H1 (cell line): ENCODE data around the gene NF1. TPM values are rescaled to one million over a fixed set of nuclear protein-coding genes. Genes with fewer than 3 reads are reported as not detected.

ENCODE experiments used
- CTCF ChIA-PET: fragments of 300-600 bp; sonication (Branson Sonifier 250); formaldehyde crosslinking; loops from one replicate; lab custom pipeline; 2021; ENCODE audit not compliant: partially characterized antibody; lab: Charles Lee
- POLR2A ChIA-PET: fragments of 300-600 bp; sonication (Branson Sonifier 250); formaldehyde crosslinking; loops from one replicate; lab custom pipeline; 2021; ENCODE audit warnings: inconsistent platforms; ENCODE audit not compliant: partially characterized antibody; lab: Charles Lee
- DNase-seq, 2 experiments: peaks; one replicate each; pipeline versions ENCODE4 v3.0.0 to v3.0.0-alpha.2; 2010 to 2022; ENCODE audit warnings: low spot score in 2 of 2, low read depth in 1 of 2, mixed read lengths in 1 of 2
- FAIRE-seq: peaks from 2 replicates; lab custom pipeline; 2011; peaks lifted over from hg19 to GRCh38; lab: Jason Lieb, UNC
- H2AFZ ChIP-seq: 2 replicates; pipeline ENCODE4 v1.8.1; 2012; ENCODE audit warnings: low read length, inconsistent platforms
- H2AK5ac ChIP-seq: 2 replicates; pipeline ENCODE4 v1.6.1; 2013; ENCODE audit warnings: low read depth, low read length
- H2BK120ac ChIP-seq: replicated peaks from 2 replicates; pipeline ENCODE3; 2013; ENCODE audit warnings: low read depth, low read length, inconsistent platforms
- H2BK12ac ChIP-seq: 2 replicates; pipeline ENCODE4 v1.6.1; 2013; ENCODE audit warnings: low read depth, low read length
- H2BK15ac ChIP-seq: 2 replicates; pipeline ENCODE4 v1.6.1; 2013; ENCODE audit warnings: low read length
- H2BK20ac ChIP-seq: 2 replicates; pipeline ENCODE4 v1.6.1; 2013; ENCODE audit warnings: low read length
- H2BK5ac ChIP-seq: 2 replicates; pipeline ENCODE4 v1.6.1; 2013; ENCODE audit warnings: low read depth, low read length
- H3K14ac ChIP-seq: 2 replicates; pipeline ENCODE4 v1.6.1; 2013; ENCODE audit warnings: inconsistent platforms; ENCODE audit not compliant: insufficient read length
- H3K18ac ChIP-seq: 2 replicates; pipeline ENCODE4 v1.6.1; 2013; ENCODE audit warnings: low read length; ENCODE audit errors: extremely low read depth
- H3K23ac ChIP-seq: 2 replicates; pipeline ENCODE4 v1.6.1; 2013; ENCODE audit warnings: inconsistent platforms; ENCODE audit not compliant: insufficient read length
- H3K23me2 ChIP-seq: 2 replicates; pipeline ENCODE4 v1.6.1; 2013; ENCODE audit warnings: low read depth, low read length
- H3K27ac ChIP-seq: 2 replicates; pipeline ENCODE4 v1.6.1; 2011; ENCODE audit warnings: low read depth, low read length, inconsistent platforms
- H3K27me3 ChIP-seq, 4 experiments: replicated peaks in 1 of 4; 1 replicate in 1 of 4; 2 replicates in 3 of 4; pipeline versions ENCODE4 v1.6.1 to v1.8.1; 2011 to 2013; ENCODE audit warnings: low read length in 3 of 4, mild to moderate bottlenecking in 3 of 4, inconsistent platforms in 2 of 4, mixed read lengths in 2 of 4, moderate library complexity in 1 of 4; ENCODE audit not compliant: control insufficient read depth in 3 of 4, insufficient read depth in 3 of 4; ENCODE audit errors: extremely low read depth in 1 of 4
- H3K36me3 ChIP-seq, 4 experiments: 2 replicates each; pipeline versions ENCODE4 v1.6.1 to v1.8.1; 2011 to 2013; ENCODE audit warnings: mild to moderate bottlenecking in 4 of 4, low read length in 3 of 4, moderate library complexity in 2 of 4, control low read depth in 1 of 4, inconsistent platforms in 1 of 4; ENCODE audit not compliant: insufficient read depth in 4 of 4, control insufficient read depth in 2 of 4
- H3K4ac ChIP-seq: replicated peaks from 2 replicates; pipeline ENCODE3; 2013; ENCODE audit warnings: low read length, low read depth, mixed read lengths, inconsistent platforms; ENCODE audit not compliant: insufficient read length
- H3K4me1 ChIP-seq, 4 experiments: replicated peaks in 1 of 4; 1 replicate in 1 of 4; 2 replicates in 3 of 4; pipeline versions ENCODE4 v1.6.1 to v1.8.1; 2011 to 2013; ENCODE audit warnings: low read length in 3 of 4, inconsistent platforms in 2 of 4, mixed read lengths in 1 of 4; ENCODE audit not compliant: insufficient read depth in 4 of 4, control insufficient read depth in 3 of 4
- H3K4me2 ChIP-seq, 2 experiments: 2 replicates each; pipeline versions ENCODE4 v1.6.1 to v1.8.1; 2011 to 2013; ENCODE audit warnings: low read depth in 2 of 2, low read length in 2 of 2, control low read depth in 1 of 2, inconsistent platforms in 1 of 2, mild to moderate bottlenecking in 1 of 2; ENCODE audit not compliant: insufficient read depth in 1 of 2
- H3K4me3 ChIP-seq, 4 experiments: fragments of 200-600, 300-600 bp in 1 of 4; sonication (generic), shearing (Covaris generic), sonication (Bioruptor Twin) in 1 of 4; 2 replicates each; pipeline versions ENCODE4 v1.5.1 to v1.8.1; 2011 to 2016; ENCODE audit warnings: low read length in 4 of 4, low read depth in 3 of 4, control low read depth in 2 of 4, inconsistent platforms in 2 of 4, mild to moderate bottlenecking in 2 of 4, mixed read lengths in 1 of 4, moderate library complexity in 1 of 4; ENCODE audit not compliant: insufficient read depth in 2 of 4; ENCODE audit errors: extremely low read depth in 1 of 4
- H3K56ac ChIP-seq: replicated peaks from 2 replicates; pipeline ENCODE3; 2013; ENCODE audit warnings: low read depth, mild to moderate bottlenecking, mixed read lengths, low read length, inconsistent platforms; ENCODE audit not compliant: insufficient read length
- H3K79me1 ChIP-seq: 2 replicates; pipeline ENCODE4 v1.6.1; 2013; ENCODE audit warnings: low read depth, low read length, control low read depth
- H3K79me2 ChIP-seq, 2 experiments: 2 replicates each; pipeline versions ENCODE4 v1.6.1 to v1.8.1; 2012 to 2013; ENCODE audit warnings: low read length in 2 of 2, mild to moderate bottlenecking in 2 of 2, inconsistent platforms in 1 of 2; ENCODE audit not compliant: insufficient read depth in 2 of 2, control insufficient read depth in 1 of 2
- H3K9ac ChIP-seq, 4 experiments: replicated peaks in 1 of 4; 1 replicate in 1 of 4; 2 replicates in 3 of 4; pipeline versions ENCODE4 v1.6.1 to v1.8.1; 2011 to 2013; ENCODE audit warnings: low read depth in 3 of 4, low read length in 3 of 4, control low read depth in 2 of 4, mild to moderate bottlenecking in 2 of 4, moderate library complexity in 2 of 4, inconsistent platforms in 1 of 4; ENCODE audit errors: extremely low read depth in 1 of 4
- H3K9me3 ChIP-seq, 2 experiments: 2 replicates each; pipeline versions ENCODE4 v1.6.1 to v1.8.1; 2012 to 2013; ENCODE audit warnings: mild to moderate bottlenecking in 2 of 2, moderate library complexity in 2 of 2, control low read depth in 1 of 2, inconsistent platforms in 1 of 2, low read depth in 1 of 2, low read length in 1 of 2, mixed read lengths in 1 of 2; ENCODE audit not compliant: insufficient read depth in 2 of 2
- H4K20me1 ChIP-seq, 2 experiments: replicated peaks in 1 of 2; 2 replicates each; pipeline versions ENCODE3 to v1.8.1; 2011 to 2013; ENCODE audit warnings: inconsistent platforms in 2 of 2, low read length in 2 of 2, mild to moderate bottlenecking in 1 of 2; ENCODE audit not compliant: insufficient read depth in 2 of 2, control insufficient read depth in 1 of 2
- H4K5ac ChIP-seq: 2 replicates; pipeline ENCODE4 v1.6.1; 2013; ENCODE audit warnings: low read length, low read depth, mixed read lengths, inconsistent platforms; ENCODE audit not compliant: insufficient read length
- H4K8ac ChIP-seq: 2 replicates; pipeline ENCODE4 v1.8.0; 2013; ENCODE audit warnings: mild to moderate bottlenecking, moderate library complexity, low read length, inconsistent platforms; ENCODE audit not compliant: insufficient read depth; ENCODE audit errors: extremely low read depth
- H4K91ac ChIP-seq: replicated peaks from 2 replicates; pipeline ENCODE3; 2013; ENCODE audit warnings: low read length, mixed read lengths, inconsistent platforms; ENCODE audit not compliant: insufficient read length
- CHD2 ChIP-seq: IDR thresholded peaks from 2 replicates; pipeline ENCODE4 v1.6.1; 2012; ENCODE audit warnings: low read length, improper control_type of control experiment
- GABPA ChIP-seq: IDR thresholded peaks from 2 replicates; pipeline ENCODE4 v1.6.1; 2011; ENCODE audit warnings: mild to moderate bottlenecking, low read length, moderate library complexity, borderline replicate concordance; ENCODE audit not compliant: insufficient read depth
- KDM1A ChIP-seq: fragments of 200-600, 300-600 bp; sonication (generic); IDR thresholded peaks from 2 replicates; pipeline ENCODE4 v1.7.1; 2016; ENCODE audit warnings: mild to moderate bottlenecking, low read length, borderline replicate concordance
- KDM5A ChIP-seq: fragments of 200-600 bp; IDR thresholded peaks from 2 replicates; pipeline ENCODE4 v1.7.1; 2012; ENCODE audit warnings: mild to moderate bottlenecking, low read length, inconsistent platforms, mixed read lengths
- POLR2AphosphoS5 ChIP-seq: IDR thresholded peaks from 2 replicates; pipeline ENCODE4 v1.6.1; 2011; ENCODE audit warnings: low read depth, low read length
- RFX5 ChIP-seq: IDR thresholded peaks from 2 replicates; pipeline ENCODE4 v1.6.1; 2011; ENCODE audit warnings: low read depth, low read length, improper control_type of control experiment, borderline replicate concordance
- RNF2 ChIP-seq: fragments of 200-900, 300-1000 bp; sonication (generic); IDR thresholded peaks from 2 replicates; pipeline ENCODE4 v1.7.1; 2016; ENCODE audit warnings: borderline replicate concordance, low read depth, mild to moderate bottlenecking, antibody characterized with exemption, low read length; ENCODE audit not compliant: poor library complexity, severe bottlenecking; ENCODE audit errors: missing control alignments
- SAP30 ChIP-seq: fragments of 300-600 bp; sonication (generic); IDR thresholded peaks from 2 replicates; pipeline ENCODE4 v1.7.1; 2012; ENCODE audit warnings: low read length, moderate library complexity, mild to moderate bottlenecking, inconsistent platforms; ENCODE audit not compliant: insufficient read depth, insufficient replicate concordance
- TBP ChIP-seq: IDR thresholded peaks from 2 replicates; pipeline ENCODE4 v1.6.1; 2011; ENCODE audit warnings: low read depth, low read length, improper control_type of control experiment
- WGBS, 2 experiments: shearing (Covaris generic) in 1 of 2; methylation state at CpG; one replicate each; pipeline versions ENCODE4 v1.1.6 to v1.1.7; 2013 to 2015; ENCODE audit warnings: low lambda C conversion rate in 2 of 2, mixed read lengths in 2 of 2, inconsistent platforms in 1 of 2, low coverage in 1 of 2, missing lambda C conversion rate in 1 of 2; ENCODE audit not compliant: insufficient replicate concordance in 2 of 2, insufficient coverage in 1 of 2, insufficient read length in 1 of 2; ENCODE audit errors: extremely low coverage in 1 of 2, missing lambda C conversion rate in 1 of 2; 5-methylcytosine and 5-hydroxymethylcytosine counted together
- polyA plus RNA-seq, 7 experiments: library from polyadenylated mRNA; depleted of rRNA in 3 of 7; stranded (reverse) in 5 of 7; unstranded in 2 of 7; fragments of >200 nt in 5 of 7; fragments of 200-250 nt in 2 of 7; gene quantifications; 1 replicate in 5 of 7; 2 replicates in 1 of 7; 4 replicates in 1 of 7; pipeline versions ENCODE4 v1.2.1 to v1.2.3, GENCODE V29; 2011 to 2013; ENCODE audit warnings: missing spikeins in 2 of 7, mixed read lengths in 2 of 7
- total RNA-seq: library from RNA; stranded (reverse); fragmentation: NEBNext Ultra II Directional; extraction: Animal tissue kit (Norgen Biotek cat#: 25700); gene quantifications from 2 replicates; pipeline ENCODE4 v1.2.1, GENCODE V29; 2021

Gene NF1
- total and polyA plus RNA-seq, 2 of the 8 experiments (the other 6 are each of a cell fraction or from before 2014, with no cell fraction given), result 19.3 to 29.6 TPM

DNA sequence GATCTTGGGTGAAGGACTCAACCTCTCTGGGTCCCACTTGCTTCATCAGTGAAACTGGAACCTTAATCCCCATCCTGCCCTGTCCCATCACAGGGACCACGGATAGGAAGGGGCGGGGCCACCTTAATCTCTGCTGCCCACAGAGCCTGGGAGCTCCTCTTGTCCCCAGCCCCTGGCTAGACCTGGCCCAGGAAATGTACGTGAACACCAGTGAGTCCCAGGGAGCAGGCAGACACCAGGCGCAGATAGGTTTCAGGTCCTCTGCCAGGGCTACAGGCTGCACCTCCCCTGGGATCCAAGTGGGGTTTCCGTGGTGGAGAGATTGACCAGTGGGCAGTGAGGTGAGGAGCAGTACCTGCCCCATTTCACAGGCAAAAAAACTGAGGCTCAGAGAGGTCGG lies 317.7 kb downstream of the NF1 start:
- no peak for DNase-seq
- FAIRE-seq, result no peak
- CTCF ChIA-PET, result interaction anchor here (0.6 to 1.8 kb wide), 6 partner anchors 13 to 454 kb away, joined by 3 to 8 read pairs (median 5); no protein-coding TSS in a partner anchor

More for the DNA sequence above, 317.7 kb downstream of the NF1 start:
- POLR2A ChIA-PET, result interaction anchor here (0.8 to 1.2 kb wide), 3 partner anchors 9 to 23 kb away, joined by 3 to 4 read pairs (median 3); partner anchors contain the start of gene RAB11FIP4
- Histone ChIP-seq H3K4me3 (no peak overlapping the region), H2AFZ (no peak overlapping the region), H3K14ac (no peak overlapping the region), H2BK5ac (no peak overlapping the region), H3K9ac (no peak overlapping the region), H3K56ac (no peak overlapping the region), H2BK20ac (no peak overlapping the region), H4K8ac (no peak overlapping the region), H3K36me3 (no peaks in the 10 kb centered on the region), H3K4ac (no peak overlapping the region), H2AK5ac (no peak overlapping the region), H3K23me2 (no peaks in the 10 kb centered on the region), H4K91ac (no peak overlapping the region), H3K4me1 (peaks cover 2 to 27% (median 8%) of the 10 kb centered on the region in 4 experiments), H3K79me1 (no peaks in the 10 kb centered on the region), H2BK12ac (no peak overlapping the region), H4K5ac (no peak overlapping the region), H2BK120ac (no peak overlapping the region), H3K4me2 (no peak overlapping the region), H3K9me3 (no peaks in the 10 kb centered on the region), H2BK15ac (no peak overlapping the region), H3K23ac (no peak overlapping the region), H3K27ac (no peak overlapping the region), H3K79me2 (no peaks in the 10 kb centered on the region), H3K18ac (no peak overlapping the region), H3K27me3 (no peaks in the 10 kb centered on the region), H4K20me1 (peaks cover 0 to 2% of the 10 kb centered on the region in 2 experiments)
- TF ChIP-seq KDM1A, result 0 out of 2 replicates have a peak, but pooled peaks have one; percentile 26
- no peak for TF ChIP-seq CHD2
- no peak for TF ChIP-seq RFX5
- no peak for TF ChIP-seq SAP30
- TF ChIP-seq TBP, result no peak
- no peak for TF ChIP-seq POLR2AphosphoS5
- no peak for TF ChIP-seq RNF2
- no peak for TF ChIP-seq GABPA
- TF ChIP-seq KDM5A, result no peak
- 86% methylated on average over 6 of the region's 6 CpGs; no CpG with 5 or more reads in 1 of the 2 experiments for WGBS, 2 experiments
